Fibroblast of mammary gland (primary cell): ENCODE data around the gene DCST1.

Experiments
- DNase-seq: peaks from one replicate; pipeline ENCODE4 v3.0.0-alpha.2; 2010; ENCODE audit warnings: low read depth
- H3K4me3 ChIP-seq: 2 replicates; pipeline ENCODE4 v1.5.1; 2011; ENCODE audit warnings: low read depth, mild to moderate bottlenecking, low read length, moderate library complexity; ENCODE audit not compliant: control insufficient read depth
- CTCF ChIP-seq: conservative IDR thresholded peaks from 2 replicates; pipeline ENCODE4 v1.5.1; 2011; ENCODE audit warnings: low read depth, low read length, inconsistent platforms; ENCODE audit not compliant: control insufficient read depth, insufficient read depth

DCST1 gene

GRCh38 chr1:155062151-155062686 is 28.6 kb downstream of the DCST1 start:
- no peak for DNase-seq
- no peak overlapping the region for H3K4me3 ChIP-seq
- no peak for TF ChIP-seq CTCF

- peak; percentile 47 for DNase-seq
- peak; percentile 72 for TF ChIP-seq CTCF
- H3K4me3 ChIP-seq = peak overlapping the region; percentile 86
These were observed 29.2 kb downstream of the DCST1 start for GRCh38 chr1:155062702-155063411.

- DNase-seq = peak; percentile 72
- no peak for TF ChIP-seq CTCF
- peak within 1 kb of the TSS; percentile 86 for H3K4me3 ChIP-seq
These were observed 30.0 kb downstream of the DCST1 start, which contains the start of gene EFNA4 for GRCh38 chr1:155063550-155064110. Gene EFNA4, plus strand, starts transcription at chr1:155063740. Its CDS starts 84 bp downstream, at chr1:155063824.

GRCh38 chr1:155064111-155064831 is 30.6 kb downstream of the DCST1 start:
- no peak for TF ChIP-seq CTCF
- H3K4me3 ChIP-seq = peak overlapping the region; percentile 86
- DNase-seq = no peak

- no peak for TF ChIP-seq CTCF
- no peak for DNase-seq
- no peak overlapping the region for H3K4me3 ChIP-seq
These were observed 31.3 kb downstream of the DCST1 start for GRCh38 chr1:155064832-155065429.

GRCh38 chr1:155066777-155067176 is 33.2 kb downstream of the DCST1 start:
- H3K4me3 ChIP-seq = no peak overlapping the region
- no peak for TF ChIP-seq CTCF

More at GRCh38 chr1:155066777-155067176, 33.2 kb downstream of the DCST1 start:
- no peak for DNase-seq
